CD4-positive, alpha-beta T cell treated with Interferon gamma for 1 hour (primary cell): ENCODE measurements around the gene NR3C2.
A peak's percentile ranks its signal among the peaks of the same experiment; 100 is the strongest.

Experiments used
- DNase-seq: peaks from one replicate; pipeline ENCODE4 v3.0.0-alpha.2; 2020

The NR3C2 gene

GRCh38 chr4:148441986-148442831, at the start of gene NR3C2:
TSS of gene NR3C2 (minus strand) at chr4:148442414.
- peak; percentile 98 for DNase-seq

- DNase-seq = no peak
These were observed 45.0 kb upstream of the NR3C2 start for GRCh38 chr4:148487181-148487580.

GRCh38 chr4:148481636-148482035, 39.4 kb upstream of the NR3C2 start:
- DNase-seq = no peak

GRCh38 chr4:148477276-148477675, 35.1 kb upstream of the NR3C2 start:
- no peak for DNase-seq

DNA sequence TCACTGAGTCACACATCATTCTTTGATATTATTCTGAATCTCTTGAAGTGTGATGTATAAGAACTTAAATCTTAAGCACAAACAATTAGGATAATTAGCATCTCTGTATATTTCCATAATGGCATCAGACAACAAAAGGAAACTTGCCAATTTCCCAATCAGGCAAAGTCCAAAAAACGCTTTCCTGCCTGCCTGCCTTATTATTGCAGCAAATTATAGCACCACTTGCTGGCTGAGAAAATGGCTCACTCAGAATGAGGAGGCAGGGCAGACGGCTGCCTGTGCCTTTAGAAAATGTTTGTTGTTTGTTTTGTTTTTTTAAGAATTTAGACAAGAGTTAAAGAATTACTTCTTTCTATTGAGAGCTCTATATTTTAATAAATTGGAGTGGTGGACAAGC, 27.7 kb upstream of the NR3C2 start:
- no peak for DNase-seq

DNA sequence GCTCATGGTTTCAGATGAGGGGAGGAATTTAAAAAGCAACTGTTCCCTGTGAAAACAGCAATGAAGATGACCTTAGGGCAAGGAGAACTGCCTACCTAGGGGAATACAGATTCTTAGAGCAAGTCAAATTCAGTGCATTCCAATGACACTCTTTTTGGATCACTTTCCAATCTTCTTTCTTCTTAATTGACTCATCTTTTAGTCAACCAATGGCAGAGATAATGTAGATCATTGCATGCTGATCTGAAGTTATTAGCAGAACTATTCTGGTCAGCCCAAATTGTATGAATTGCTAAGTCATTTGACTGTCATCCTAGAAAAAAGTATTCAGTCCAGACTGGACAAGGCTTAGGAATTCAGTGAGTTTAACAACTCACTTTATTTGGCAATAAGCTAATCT, 12.6 kb upstream of the NR3C2 start:
- no peak for DNase-seq

DNA sequence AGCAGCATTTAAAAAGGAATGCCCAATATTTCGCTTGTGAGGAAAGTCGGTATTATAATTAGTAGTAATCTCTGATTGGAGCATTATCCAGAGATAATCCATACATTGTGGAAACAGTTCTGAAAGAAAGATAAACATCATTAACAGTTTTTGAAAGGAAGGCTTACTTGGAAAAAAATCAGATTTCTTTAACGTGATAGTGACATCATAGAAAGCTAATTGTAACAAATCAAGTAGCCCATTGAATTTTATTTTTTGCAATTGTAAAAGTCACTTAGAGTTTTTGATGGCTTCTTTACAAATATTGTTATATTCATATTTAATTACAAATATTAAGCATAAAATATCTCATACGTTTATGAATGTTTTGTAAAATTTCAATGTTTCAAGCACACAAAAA, 11.6 kb upstream of the NR3C2 start:
- no peak for DNase-seq

GRCh38 chr4:148452970-148453369, 10.8 kb upstream of the NR3C2 start:
- DNase-seq = no peak

DNA sequence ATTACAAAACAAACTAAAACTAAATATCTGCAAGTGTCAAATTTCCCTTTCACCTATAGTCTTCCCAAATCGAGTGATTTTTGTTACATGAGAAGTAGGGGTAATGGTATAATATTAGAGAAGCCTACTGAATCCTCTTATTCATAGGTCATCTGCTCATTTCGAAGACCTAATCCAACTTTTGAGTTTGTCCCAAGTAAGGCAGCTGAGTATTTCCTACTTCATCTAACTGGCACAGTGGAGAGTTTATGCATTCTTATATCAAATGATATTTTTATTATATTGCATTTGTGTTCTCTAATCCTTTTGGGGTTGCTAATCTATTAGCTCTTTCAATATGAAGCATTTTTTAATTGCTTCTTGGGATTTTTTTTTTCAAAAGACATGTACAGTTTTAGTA, 7.7 kb upstream of the NR3C2 start:
- DNase-seq = no peak

DNA sequence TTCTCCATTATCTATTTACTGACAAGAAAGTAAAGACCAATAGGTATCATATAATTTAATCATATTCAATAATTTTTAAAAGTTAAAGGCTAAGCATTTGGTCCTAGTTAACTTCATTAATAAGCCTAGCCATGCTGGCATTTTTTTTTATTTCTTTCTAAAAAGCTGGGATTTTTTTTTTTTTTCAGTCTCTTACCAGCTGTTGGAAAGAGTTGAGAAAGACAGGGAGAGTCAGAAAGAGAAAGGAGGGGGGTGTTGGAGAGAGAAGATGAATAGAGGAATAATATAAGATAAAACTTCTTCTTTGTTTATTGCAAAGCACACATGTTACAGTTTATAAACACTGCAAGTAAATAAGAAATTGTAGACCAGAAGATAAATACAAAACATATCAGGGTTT, 5.9 kb upstream of the NR3C2 start:
- DNase-seq = no peak

DNA sequence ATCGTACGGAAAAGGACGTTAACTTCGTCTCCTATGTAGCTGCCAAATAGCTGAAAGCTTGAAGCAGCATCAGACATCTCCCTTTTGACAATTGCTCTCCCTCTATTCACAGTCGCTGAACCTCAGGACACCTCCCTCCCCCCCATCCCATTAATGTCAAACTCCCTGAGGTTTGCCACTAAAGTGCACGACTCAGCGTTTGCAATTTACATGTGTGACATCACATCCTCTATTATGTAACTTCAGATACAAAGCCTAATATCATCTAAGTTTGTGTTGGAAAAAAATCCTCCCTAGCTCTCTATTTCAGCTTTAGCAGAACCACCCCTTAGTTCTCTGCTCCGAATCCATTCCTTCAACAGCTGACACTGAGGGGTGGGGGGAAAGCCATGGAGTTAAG, 5.5 kb upstream of the NR3C2 start:
- peak; percentile 16 for DNase-seq

DNA sequence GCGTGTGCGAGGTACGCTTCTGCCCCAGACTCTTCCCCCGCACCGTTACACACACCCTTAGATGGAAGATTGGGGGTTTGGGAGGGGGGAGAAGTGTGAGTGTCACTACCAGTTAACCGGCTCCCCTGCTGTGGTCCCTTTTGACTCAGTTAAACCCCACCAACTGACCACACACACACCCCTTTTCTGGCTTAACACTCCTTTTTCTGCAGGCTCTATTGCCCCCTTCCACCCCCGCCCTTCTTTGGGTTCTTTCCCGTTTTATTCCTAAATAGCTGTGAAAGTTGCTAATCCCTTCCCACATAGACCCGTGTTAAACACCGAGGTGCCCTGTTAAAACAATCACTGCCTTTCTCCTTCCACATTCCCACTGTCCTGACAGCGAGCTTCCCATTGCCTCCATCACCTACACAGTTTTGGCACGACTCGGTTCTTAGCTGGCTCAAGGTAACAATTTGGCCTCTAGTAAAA, 3.7 kb upstream of the NR3C2 start:
- DNase-seq = no peak

DNA sequence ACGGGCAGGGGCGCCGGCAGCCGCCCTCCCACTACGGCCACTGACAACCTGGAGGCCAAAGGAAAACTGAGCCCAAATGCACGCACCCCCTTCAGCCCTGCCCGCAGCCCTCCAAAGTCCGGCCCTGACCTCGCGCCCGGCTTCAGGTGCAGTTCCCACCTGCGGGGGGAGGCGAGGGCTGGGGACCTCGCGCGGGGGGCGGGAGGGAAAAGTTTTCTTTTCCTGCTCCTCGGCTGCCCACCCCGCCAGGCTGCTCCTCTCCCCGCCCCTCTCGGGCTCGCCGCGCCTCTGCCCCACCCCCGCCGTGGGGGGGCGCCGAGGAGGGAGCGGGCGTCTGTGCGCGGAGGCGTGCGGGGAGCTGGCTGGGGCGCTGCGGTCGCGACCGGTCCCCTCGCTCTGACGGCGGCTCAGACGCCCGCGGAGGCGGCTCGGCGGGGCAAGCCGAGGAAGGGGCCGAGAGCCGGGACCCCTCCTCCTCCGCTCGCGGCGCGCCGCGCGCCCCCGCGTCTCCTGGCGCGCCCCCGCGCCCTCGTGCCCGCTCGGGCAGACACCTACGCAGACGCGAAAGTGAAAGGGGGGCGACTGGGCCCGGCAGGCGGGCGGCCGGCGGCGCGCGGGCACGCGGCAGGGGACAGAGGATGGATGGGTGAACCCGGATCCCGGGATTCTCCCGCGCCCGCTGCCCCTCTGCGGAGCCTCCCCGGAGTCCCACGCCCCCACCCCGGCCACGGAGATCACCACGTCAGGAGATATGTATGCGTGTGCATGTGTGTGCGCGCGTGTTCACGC, 3.1 kb upstream of the NR3C2 start:
- DNase-seq = peak; percentile 67

DNA sequence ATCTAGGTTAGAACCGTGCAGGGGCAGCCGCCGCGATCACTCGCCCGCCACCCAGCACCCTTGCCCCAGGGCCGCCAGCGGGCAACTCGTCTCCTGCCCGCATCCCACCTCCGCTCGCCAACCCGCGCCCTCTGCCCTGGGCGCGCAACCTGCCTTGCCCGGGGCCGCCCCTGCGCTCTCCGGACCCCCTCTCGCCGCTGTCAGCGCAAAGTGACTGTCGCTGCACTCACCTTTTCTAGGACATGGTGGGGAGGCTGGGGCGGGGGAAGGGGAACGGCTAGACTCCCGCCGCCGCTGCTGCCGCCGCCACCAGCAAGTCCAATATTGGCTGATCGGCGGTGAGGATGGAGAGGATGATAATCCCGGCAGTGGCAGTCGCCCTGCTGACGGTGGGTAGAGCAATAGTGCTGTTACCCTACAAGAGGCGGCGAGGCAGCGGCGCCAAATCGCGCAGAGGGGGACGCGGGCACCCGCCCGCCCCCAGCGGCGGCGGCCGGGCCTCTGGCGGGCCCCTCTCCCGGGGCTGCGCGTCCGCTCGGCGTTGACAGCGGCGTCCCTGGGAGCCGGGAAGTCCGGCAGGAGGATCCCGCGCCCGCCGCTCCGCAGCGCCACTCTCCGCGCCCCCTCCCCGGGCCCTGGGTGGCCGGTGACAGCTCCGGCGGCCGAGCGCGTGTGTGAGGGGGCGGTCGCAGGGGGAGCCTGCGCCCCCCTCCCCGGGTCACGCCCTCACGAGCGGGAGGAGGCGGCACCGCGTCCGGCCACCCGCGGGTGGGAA, 2.3 kb upstream of the NR3C2 start:
- DNase-seq = peak; percentile 36

- DNase-seq = peak; percentile 17
These were observed 1.5 kb upstream of the NR3C2 start for GRCh38 chr4:148443512-148444295.

DNA sequence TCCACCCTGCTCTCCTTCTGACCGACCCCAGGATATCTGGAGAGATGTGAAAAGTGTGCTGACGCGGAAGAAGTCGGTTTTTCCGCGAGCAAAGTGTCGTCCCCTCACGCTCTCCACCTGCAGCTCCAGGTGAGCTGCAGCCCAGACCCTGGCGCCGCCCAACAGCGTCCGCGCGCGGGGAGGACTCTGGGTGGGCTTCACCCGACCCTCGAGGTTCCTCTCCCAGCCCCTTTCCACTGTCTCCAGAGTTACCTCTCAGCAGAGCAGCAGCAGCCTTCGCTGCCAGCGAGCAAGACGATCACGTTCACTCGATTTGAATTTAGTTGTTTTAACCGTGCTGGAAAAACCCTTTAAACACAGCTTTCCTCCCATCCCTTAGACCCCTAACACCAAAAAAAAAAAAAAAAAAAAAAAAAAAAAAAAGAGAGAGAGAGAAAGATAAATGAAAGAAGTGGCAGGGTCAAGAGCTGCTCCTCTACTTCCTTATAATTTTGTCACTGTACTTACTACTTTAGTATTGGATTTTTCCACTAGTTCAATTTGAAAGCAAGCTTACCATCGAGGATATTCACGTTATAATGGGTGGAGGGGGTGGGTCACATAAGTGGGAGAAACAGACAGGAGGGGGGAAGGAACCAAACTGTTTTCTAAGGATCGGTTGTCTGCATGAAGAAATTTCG, 758 bp upstream of the NR3C2 start:
- no peak for DNase-seq

DNA sequence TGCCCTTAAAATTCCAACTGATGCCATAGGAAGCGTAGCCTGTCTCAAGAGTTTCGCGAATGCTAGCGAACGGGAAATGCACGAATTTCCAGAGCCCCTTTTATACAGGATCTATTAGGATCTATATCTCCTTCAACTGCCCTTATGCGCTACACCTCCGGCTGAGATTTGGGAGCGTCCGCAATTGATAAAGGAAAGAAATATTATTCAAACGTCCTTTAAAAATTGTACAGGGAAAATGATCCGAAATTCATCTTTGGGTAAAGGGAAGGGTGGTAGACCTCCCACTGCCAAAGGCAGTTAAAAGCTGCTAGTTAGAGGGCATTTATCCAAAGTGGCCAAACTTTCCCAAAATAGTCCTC, 609 bp downstream of the NR3C2 start:
- no peak for DNase-seq

- no peak for DNase-seq
These were observed 4.2 kb downstream of the NR3C2 start for GRCh38 chr4:148438047-148438446.

GRCh38 chr4:148437439-148437838, 4.8 kb downstream of the NR3C2 start:
- DNase-seq = no peak

- DNase-seq = no peak
These were observed 5.7 kb downstream of the NR3C2 start for GRCh38 chr4:148436512-148436911.

- no peak for DNase-seq
These were observed 6.4 kb downstream of the NR3C2 start for GRCh38 chr4:148435654-148436406.
